Measurements from ENCODE around the gene BDKRB2.

DNA sequence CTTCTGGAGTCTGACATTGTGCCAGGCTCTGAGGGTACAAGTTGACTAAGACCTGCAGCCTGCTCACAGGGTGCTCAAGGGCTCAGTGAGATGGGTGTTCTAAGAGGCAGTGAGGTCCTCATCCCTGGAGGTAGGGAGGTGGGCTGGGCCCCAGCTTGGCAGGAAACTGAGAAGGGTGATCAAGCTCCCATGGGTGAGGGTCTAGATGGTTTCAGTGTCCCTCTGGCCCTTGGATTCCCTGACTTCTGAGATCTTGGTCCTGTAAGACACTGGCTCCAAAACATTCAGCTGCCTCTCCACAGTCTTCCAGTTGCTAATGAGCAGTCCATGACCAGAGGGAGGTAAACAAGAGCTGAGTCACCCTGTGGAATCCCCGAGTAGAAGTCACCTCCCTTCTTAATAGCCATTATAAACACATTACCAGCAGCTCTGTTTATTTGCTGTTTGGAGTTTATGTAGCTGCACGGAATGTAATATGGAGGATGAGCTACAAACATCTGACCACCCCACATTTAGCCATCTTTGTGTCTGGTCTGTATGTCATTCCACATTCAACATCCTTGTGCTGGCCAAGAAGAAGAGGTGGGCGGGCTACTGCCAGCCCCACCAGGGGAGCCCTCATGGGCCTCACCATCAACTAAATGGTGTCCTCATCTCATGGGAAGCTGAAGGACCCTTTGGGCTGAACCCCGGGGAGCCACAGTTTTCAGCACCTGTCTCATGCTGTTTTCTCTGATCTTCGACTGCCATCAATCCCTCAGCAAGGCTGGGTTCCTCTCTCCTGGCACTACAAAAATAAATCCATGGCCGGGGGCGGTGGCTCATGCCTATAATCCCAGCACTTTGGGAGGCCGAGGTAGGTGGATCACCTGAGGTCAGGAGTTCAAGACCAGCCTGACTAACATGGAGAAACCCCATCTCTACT, 37.2 kb upstream of the BDKRB2 start:
- no peak for TF ChIP-seq POLR2A (IDR thresholded peaks at IDR 0.05)
- TF ChIP-seq POLR2AphosphoS5 (IDR thresholded peaks at IDR 0.05), result peak in 1 of 3 donors; percentile 39
- TF ChIP-seq, protein P1, sequence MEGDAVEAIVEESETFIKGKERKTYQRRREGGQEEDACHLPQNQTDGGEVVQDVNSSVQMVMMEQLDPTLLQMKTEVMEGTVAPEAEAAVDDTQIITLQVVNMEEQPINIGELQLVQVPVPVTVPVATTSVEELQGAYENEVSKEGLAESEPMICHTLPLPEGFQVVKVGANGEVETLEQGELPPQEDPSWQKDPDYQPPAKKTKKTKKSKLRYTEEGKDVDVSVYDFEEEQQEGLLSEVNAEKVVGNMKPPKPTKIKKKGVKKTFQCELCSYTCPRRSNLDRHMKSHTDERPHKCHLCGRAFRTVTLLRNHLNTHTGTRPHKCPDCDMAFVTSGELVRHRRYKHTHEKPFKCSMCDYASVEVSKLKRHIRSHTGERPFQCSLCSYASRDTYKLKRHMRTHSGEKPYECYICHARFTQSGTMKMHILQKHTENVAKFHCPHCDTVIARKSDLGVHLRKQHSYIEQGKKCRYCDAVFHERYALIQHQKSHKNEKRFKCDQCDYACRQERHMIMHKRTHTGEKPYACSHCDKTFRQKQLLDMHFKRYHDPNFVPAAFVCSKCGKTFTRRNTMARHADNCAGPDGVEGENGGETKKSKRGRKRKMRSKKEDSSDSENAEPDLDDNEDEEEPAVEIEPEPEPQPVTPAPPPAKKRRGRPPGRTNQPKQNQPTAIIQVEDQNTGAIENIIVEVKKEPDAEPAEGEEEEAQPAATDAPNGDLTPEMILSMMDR (IDR thresholded peaks at IDR 0.05), result no peak
- no peak for TF ChIP-seq EP300 (IDR thresholded peaks at IDR 0.05)
